HG02798 (cell line): ENCODE measurements around the gene ABCB1.
A peak's percentile ranks its signal among the peaks of the same experiment; 100 is the strongest.

Source experiments
- ATAC-seq: cut with Tn5 transposase; IDR thresholded peaks from one replicate; pipeline ENCODE4 v1.9.1; 2021; ENCODE audit warnings: mild to moderate bottlenecking; ENCODE audit not compliant: unreplicated experiment, poor library complexity

The ABCB1 gene

DNA sequence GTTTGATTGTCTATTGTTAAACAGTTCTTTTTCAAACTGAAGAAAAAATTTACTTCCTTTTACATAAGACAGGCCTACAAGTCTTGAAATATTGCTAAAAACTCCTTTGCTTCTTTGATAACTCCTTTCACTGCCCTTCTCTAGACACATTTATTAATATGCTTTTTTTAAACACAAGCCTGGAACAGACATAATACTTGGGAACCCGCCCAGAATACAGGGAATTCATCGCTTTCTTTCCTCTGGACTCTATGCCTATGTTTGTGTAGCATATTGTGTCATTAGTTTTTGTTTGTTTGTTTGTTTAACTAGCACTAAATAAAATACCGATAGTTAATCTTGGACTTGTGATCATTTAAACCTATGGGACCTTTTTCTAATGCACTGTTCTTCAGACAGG is 82.8 kb downstream of the ABCB1 start:
- ATAC-seq, result no peak

- no peak for ATAC-seq
Observed at GRCh38 chr7:87517136-87517815, 83.4 kb downstream of the ABCB1 start.

GRCh38 chr7:87513735-87514335 is 86.8 kb downstream of the ABCB1 start:
- no peak for ATAC-seq

GRCh38 chr7:87512906-87513305 is 87.8 kb downstream of the ABCB1 start:
- no peak for ATAC-seq

- ATAC-seq, result no peak
Observed at GRCh38 chr7:87511510-87511909, 89.2 kb downstream of the ABCB1 start.

DNA sequence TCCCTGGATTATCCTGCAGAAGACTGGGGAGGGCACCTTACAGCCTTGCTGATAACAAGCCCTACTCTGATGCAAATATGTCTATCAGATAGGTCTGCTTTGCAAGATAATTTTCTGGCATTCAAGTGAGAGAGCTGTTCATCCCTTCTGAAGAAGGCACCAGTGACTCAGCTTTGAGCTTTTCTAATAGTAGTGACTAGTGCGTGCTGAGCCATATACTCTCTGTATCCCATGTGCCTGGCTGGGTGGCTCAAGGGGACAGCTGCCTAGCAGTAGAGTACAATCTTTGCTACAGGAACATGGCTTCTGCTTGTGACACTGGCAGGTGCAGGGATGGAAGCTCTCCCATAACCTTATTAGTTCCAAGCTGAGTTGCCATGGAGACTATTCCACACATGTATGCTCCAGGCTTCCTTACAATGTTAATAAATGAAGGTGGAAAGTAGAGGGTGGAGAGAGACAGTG is 90.2 kb downstream of the ABCB1 start:
- ATAC-seq, result no peak

DNA sequence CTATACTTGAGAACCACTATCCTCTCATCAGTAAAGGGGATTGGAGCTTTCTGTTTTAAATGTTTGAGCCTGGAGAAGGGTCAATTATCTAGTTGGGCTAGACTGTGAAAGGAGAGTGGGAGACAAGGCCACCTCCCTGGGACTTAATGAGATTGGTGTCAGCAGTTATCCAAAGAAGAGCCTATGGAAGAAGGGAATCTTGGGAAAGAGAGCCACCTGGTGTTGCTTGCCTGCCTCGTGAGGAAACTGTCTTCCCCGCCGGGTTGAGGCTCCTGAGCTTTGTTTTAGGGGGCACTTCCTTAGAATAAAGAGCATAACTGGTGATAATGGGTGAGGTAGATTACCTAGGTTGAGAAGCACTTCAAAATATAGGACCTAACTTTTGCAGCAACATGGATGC is 93.2 kb downstream of the ABCB1 start:
- no peak for ATAC-seq

- ATAC-seq, result peak; percentile 27
Observed at GRCh38 chr7:87506246-87507180, 94.2 kb downstream of the ABCB1 start.

- peak; percentile 66 for ATAC-seq
Observed at GRCh38 chr7:87505557-87506245, 95.0 kb downstream of the ABCB1 start.

GRCh38 chr7:87505122-87505521 is 95.6 kb downstream of the ABCB1 start:
- no peak for ATAC-seq

DNA sequence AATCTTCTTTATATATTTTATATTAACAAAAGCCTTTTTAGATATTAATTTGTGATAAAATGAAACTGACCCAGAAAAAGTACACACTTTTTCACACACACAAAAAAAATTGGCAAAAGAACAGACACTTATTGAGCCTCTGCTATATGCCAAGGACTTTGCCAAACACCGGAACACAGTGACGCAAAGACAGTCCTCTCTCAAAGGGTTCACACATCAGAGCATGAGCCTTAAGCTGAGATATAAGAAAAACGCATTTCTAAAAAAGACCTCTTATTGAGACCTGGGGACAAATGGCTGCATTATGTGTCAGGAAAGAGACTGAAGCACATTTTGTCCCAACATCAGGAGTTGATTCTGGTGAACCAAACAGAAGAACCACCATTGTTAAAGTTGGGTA is 101.2 kb downstream of the ABCB1 start:
- ATAC-seq, result no peak

DNA sequence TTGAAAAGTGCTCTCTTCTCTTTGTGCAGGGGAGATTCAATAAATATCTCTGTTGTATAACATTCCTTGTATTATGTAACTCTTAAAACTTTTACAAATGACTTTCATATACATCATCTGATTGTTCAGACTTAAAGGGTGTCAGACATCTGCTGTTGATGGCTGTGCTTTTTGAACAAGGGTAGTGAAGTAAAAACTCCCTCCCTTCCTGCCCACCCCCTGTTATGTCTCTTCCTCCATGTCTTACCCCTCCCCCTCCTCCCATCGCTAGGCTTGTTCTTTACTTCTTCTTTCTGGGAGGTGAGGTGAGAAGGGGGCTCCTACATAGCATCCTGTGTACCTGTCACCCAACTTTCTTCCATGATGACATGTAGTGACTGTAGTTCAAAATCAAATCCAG is 101.8 kb downstream of the ABCB1 start:
- no peak for ATAC-seq

DNA sequence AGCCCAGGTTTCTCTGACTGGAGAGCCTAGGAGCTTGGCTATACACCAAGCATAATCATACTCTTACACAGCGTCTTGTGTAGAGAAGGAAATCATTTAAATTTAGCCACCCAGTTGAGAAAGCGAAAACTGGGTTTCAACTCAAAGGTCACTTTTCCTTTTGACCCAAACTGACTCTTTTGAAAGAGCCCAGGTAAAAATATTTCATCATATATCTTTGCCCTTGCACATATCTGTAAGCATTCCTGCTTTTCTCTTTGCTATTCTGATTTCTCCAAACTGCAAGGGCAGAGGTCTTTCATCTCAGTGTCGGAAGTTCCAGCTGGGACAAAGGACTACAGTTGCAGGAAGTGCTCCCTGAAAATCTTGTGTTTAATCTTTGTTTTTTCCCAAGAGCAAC is 103.2 kb downstream of the ABCB1 start:
- no peak for ATAC-seq

GRCh38 chr7:87495366-87495765 is 105.3 kb downstream of the ABCB1 start:
- no peak for ATAC-seq

DNA sequence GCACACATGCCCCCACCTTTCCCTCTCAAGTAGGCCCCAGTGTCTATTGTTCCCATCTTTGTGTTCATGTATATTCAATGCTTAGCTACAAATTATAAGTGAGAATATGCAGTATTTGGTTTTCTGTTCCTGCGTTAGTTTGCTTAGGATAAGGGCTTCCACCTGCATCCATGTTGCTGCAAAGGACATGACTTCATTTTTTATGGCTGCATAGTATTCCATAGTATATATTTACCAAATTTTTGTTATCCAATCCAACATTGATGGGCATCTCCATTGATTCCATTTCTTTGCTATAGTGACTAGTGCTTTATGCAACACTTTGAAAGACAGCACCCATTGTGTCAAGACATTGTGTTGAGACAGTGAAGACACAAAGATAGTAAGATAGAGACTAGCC is 106.2 kb downstream of the ABCB1 start:
- no peak for ATAC-seq

DNA sequence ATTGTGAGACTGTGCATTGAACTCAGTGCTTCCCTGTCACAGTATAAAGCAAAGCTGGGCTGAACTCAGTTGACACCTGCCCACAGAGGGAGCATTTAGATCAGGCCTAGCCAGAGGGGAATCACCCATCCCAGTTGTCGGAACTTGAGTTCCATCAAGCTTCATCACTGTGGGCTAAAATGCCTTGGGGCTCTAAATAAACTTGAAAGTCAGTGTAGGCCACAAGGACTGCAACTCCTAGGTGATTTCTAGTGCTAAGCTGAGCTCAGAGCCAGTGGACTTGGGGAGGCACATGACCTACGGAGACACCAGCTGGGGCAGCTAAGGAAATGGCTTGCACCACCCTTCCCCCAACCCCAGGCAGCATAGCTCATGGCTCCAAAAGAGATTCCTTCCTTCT is 117.6 kb downstream of the ABCB1 start:
- no peak for ATAC-seq

DNA sequence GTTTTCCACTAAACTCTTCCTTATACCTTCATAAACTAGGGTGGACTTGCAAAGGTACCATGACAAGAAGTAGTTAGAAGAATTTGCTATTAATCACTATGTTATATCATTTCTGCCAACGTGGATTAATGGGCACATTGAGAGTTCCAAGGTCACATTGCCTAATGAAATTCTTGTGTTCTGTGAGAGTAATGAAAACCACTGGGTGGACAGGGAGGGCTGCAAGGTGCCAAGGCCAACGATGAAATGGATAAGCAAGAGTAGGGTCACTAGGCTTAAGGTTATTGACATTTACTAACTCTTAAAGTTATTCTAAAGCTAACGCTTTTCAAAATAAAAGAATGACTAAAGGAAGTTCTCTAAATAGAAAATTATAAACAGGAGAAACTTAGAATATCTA is 118.6 kb downstream of the ABCB1 start:
- no peak for ATAC-seq

DNA sequence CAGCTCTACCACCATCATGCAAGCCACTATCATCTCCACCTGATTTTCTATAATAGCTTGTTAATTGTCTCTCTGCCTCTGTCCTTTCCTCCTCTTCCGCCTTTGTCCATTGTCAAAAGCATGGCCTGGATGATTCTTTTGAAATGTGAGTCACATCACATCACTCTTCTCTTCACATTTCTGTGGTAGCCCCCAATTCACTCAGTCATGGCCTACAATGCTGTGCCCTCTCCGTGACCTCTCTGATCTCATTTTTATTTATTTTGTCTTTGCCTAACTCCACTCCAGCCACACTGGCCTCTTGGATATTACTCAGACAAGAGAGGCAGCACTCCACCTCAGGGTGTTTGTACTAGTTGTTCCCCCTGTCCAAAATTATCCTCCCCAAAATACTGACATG is 120.3 kb downstream of the ABCB1 start:
- ATAC-seq, result no peak

- no peak for ATAC-seq
Observed at GRCh38 chr7:87479951-87480350, 120.7 kb downstream of the ABCB1 start.

- no peak for ATAC-seq
Observed at GRCh38 chr7:87476179-87476557, 124.5 kb downstream of the ABCB1 start.
